OCI-LY1 (cell line): ENCODE results near the gene EFR3B.

Source experiments
- EZH2 ChIP-seq: fragments of 200-600 bp; sonication (generic), shearing (Covaris generic); IDR thresholded peaks from 2 replicates; pipeline ENCODE4 v1.8.0; 2017; ENCODE audit warnings: borderline replicate concordance, mixed run types, mild to moderate bottlenecking, antibody characterized with exemption, low read length, moderate library complexity, mixed read lengths
- TF ChIP-seq, protein P1 (sequence below): fragments of 200-600 bp; sonication (generic), shearing (Covaris generic); IDR thresholded peaks from 2 replicates; pipeline ENCODE4 v1.5.1; 2017; ENCODE audit warnings: mild to moderate bottlenecking, antibody characterized with exemption, low read length, moderate library complexity, mixed read lengths

DNA sequence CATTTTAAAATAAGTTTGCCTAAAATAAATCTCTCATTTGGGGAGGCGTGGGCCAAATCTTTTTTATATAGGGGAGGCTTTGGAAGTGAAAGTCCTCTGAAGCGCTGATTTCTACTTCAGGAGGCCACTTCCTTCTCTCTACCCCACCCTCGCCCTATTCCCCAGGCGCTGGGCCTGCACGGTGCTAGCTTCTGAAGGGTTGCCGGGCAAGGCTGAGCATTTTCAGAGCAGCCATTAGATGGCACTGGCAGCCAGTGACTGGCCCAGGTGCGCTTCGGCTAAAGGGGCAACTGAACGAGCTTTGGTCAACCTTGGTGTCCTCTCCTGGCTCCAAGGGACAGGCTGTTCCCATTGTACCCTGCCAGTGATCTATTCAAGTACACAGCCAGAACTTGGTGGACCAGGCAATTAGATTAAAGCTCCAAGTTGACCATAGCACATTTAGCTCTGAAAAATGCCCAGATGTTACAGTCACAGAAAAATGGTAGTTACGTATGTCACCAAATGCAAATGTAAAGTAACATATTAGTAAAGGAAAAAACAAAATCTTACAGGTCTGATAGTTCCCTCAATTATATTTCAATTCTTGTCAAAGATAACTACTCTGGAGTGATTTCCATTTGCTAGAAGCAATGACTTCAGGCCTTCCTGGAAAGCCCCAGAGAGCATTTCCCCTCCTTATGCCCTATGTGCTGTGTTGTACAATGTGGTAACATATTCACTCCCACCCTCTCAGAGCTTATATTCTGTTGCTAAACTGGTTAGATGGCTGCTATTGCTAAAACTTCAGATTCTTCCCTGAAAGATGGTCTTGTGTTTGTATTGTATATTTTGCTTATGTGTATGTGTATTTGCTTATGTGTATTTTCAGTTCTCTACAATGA lies 124.4 kb downstream of the EFR3B start:
- TF ChIP-seq, protein P1, sequence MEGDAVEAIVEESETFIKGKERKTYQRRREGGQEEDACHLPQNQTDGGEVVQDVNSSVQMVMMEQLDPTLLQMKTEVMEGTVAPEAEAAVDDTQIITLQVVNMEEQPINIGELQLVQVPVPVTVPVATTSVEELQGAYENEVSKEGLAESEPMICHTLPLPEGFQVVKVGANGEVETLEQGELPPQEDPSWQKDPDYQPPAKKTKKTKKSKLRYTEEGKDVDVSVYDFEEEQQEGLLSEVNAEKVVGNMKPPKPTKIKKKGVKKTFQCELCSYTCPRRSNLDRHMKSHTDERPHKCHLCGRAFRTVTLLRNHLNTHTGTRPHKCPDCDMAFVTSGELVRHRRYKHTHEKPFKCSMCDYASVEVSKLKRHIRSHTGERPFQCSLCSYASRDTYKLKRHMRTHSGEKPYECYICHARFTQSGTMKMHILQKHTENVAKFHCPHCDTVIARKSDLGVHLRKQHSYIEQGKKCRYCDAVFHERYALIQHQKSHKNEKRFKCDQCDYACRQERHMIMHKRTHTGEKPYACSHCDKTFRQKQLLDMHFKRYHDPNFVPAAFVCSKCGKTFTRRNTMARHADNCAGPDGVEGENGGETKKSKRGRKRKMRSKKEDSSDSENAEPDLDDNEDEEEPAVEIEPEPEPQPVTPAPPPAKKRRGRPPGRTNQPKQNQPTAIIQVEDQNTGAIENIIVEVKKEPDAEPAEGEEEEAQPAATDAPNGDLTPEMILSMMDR: peak; percentile 71
- no peak for TF ChIP-seq EZH2
